Stimulated activated CD4-positive, alpha-beta T cell treated with anti-CD3 and anti-CD28 coated beads, Interleukin-2, amount 100 ng/mL, for 24 hours (primary cell): Measurements from ENCODE around the gene SCARF2.
"Not testable (repeated sequence)": the region's sequence is repeated elsewhere in the genome, so short reads cannot be mapped to it uniquely, and the experiment has no call there.

Experiments
- DNase-seq, 2 donors: peaks; one replicate each; pipeline ENCODE4 v3.0.0-alpha.2; 2020

Gene SCARF2

GRCh38 chr22:20406686-20407408, 30.8 kb downstream of the SCARF2 start:
- peak in 1 of 2 donors; percentile 4 for DNase-seq

- peak in 1 of 2 donors; percentile 7 for DNase-seq
These were observed 31.5 kb downstream of the SCARF2 start for GRCh38 chr22:20405931-20406685.

- DNase-seq, result peak in 1 of 2 donors; percentile 11
These were observed 32.2 kb downstream of the SCARF2 start for GRCh38 chr22:20405291-20405930.

GRCh38 chr22:20404881-20405280, 32.7 kb downstream of the SCARF2 start:
- DNase-seq, result no peak

GRCh38 chr22:20403779-20404140, 33.9 kb downstream of the SCARF2 start:
- no peak for DNase-seq

GRCh38 chr22:20402960-20403778, 34.5 kb downstream of the SCARF2 start:
- peak in 1 of 2 donors; percentile 11 for DNase-seq

- DNase-seq, result no peak
These were observed 36.1 kb downstream of the SCARF2 start for GRCh38 chr22:20401376-20402014.

- no peak for DNase-seq
These were observed 36.8 kb downstream of the SCARF2 start for GRCh38 chr22:20400606-20401375.

GRCh38 chr22:20399866-20400605, 37.6 kb downstream of the SCARF2 start:
- DNase-seq, result no peak

- no peak for DNase-seq
These were observed 39.2 kb downstream of the SCARF2 start for GRCh38 chr22:20398420-20398819.

- DNase-seq, result no peak
These were observed 40.1 kb downstream of the SCARF2 start for GRCh38 chr22:20397498-20397897.

GRCh38 chr22:20396639-20397038, 41.0 kb downstream of the SCARF2 start:
- no peak for DNase-seq

- DNase-seq, result no peak
These were observed 41.7 kb downstream of the SCARF2 start for GRCh38 chr22:20395907-20396287.

GRCh38 chr22:20395181-20395906, 42.3 kb downstream of the SCARF2 start:
- DNase-seq, result no peak

GRCh38 chr22:20393705-20394476, 43.7 kb downstream of the SCARF2 start, which contains the start of gene ZNF74:
Gene ZNF74, plus strand, starts transcription at chr22:20394151. Its CDS starts 478 bp downstream, at chr22:20394629.
- DNase-seq, result peak; percentile 83 to 84

- no peak for DNase-seq
These were observed 44.5 kb downstream of the SCARF2 start for GRCh38 chr22:20392983-20393704.

GRCh38 chr22:20392365-20392881, 45.2 kb downstream of the SCARF2 start:
- not testable (repeated sequence) for DNase-seq

GRCh38 chr22:20391222-20391621, 46.4 kb downstream of the SCARF2 start:
- DNase-seq, result no peak
